Fibroblast of pulmonary artery (primary cell): ENCODE data around the gene FRMD4A.

Experiments used
- DNase-seq: peaks from one replicate; pipeline ENCODE4 v3.0.0-alpha.2; 2010; ENCODE audit warnings: low read depth
- H3K4me3 ChIP-seq: replicated peaks from 2 replicates; pipeline ENCODE4 v1.5.1; 2011; ENCODE audit warnings: low read depth, mild to moderate bottlenecking, control low read depth, low read length, moderate library complexity
- CTCF ChIP-seq: IDR thresholded peaks from 2 replicates; pipeline ENCODE4 v1.5.1; 2011; ENCODE audit warnings: mild to moderate bottlenecking, control low read depth, low read length, inconsistent platforms; ENCODE audit errors: missing control alignments

FRMD4A gene

GRCh38 chr10:13670311-13670710, 660.4 kb downstream of the FRMD4A start:
- TF ChIP-seq CTCF = no peak
- DNase-seq = no peak
- no peak overlapping the region for H3K4me3 ChIP-seq

- H3K4me3 ChIP-seq = no peak overlapping the region
- TF ChIP-seq CTCF = no peak
- DNase-seq = no peak
Measured at GRCh38 chr10:13669901-13670300, 660.8 kb downstream of the FRMD4A start.

DNA sequence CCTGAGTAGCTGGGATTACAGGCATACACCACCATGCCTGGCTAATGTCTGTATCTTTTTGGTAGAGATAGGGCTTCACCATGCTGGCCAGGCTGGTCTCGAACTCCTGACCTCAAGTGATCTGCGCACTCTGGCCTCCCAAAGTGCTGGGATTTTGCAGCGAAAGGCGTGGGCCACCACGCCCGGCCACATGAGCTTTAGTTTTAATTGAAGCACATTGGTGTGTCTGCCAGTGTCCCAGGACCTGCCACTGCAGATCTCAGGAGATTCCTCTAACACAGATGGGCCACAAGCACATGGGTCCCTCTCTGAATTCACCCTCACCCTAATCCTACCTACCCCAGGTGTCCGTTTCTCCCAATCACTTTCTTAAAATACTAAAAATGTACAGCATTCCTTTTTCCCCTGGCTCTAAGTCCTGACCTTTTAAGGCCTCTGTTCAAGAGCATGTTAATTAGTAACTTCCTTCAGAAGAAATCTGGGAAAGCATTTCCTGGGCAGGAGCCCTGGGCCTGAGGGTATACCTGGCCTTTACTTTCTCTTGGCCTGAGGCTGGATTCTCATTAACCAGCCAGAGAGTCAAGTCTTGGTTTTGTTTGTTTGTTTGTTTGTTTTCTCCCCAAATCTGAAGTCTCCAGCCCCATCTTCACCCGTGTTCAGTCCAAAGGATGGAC, 661.4 kb downstream of the FRMD4A start:
- DNase-seq = no peak
- no peak for TF ChIP-seq CTCF
- H3K4me3 ChIP-seq = no peak overlapping the region

DNA sequence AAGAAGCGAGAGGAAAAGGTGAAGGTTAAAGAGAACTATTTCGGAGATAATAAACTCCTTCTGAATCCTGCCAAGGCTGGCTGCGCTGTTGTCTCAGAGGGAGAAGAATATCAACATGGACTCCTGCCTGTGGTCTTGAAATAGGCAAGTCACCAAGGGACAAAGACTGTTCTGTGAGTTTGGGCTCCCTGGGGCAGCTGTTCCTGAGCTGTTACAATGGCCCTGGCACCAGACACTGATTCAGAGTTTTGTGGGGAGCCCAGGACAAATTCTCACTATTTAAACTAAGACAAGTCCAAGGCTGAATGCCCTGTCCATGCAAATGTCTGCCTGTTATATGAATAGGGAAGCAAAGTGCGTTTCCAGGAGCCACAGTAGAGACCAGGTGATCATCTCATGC, 662.6 kb downstream of the FRMD4A start:
- H3K4me3 ChIP-seq = no peak overlapping the region
- DNase-seq = no peak
- TF ChIP-seq CTCF = no peak

GRCh38 chr10:13665516-13666262, 665.0 kb downstream of the FRMD4A start:
- no peak for DNase-seq
- no peak for TF ChIP-seq CTCF

GRCh38 chr10:13661256-13661655, 669.5 kb downstream of the FRMD4A start:
- no peak for DNase-seq
- H3K4me3 ChIP-seq = no peak overlapping the region
- TF ChIP-seq CTCF = no peak

More at GRCh38 chr10:13665516-13666262, 665.0 kb downstream of the FRMD4A start:
- no peak overlapping the region for H3K4me3 ChIP-seq
